H1 (cell line): ENCODE results near the gene UMODL1. TPM values are rescaled to one million over a fixed set of nuclear protein-coding genes. Genes with fewer than 3 reads are reported as not detected.

ENCODE experiments used
- CTCF ChIA-PET: fragments of 300-600 bp; sonication (Branson Sonifier 250); formaldehyde crosslinking; loops from one replicate; lab custom pipeline; 2021; ENCODE audit not compliant: partially characterized antibody; lab: Charles Lee
- POLR2A ChIA-PET: fragments of 300-600 bp; sonication (Branson Sonifier 250); formaldehyde crosslinking; loops from one replicate; lab custom pipeline; 2021; ENCODE audit warnings: inconsistent platforms; ENCODE audit not compliant: partially characterized antibody; lab: Charles Lee
- DNase-seq, 2 experiments: peaks; one replicate each; pipeline versions ENCODE4 v3.0.0 to v3.0.0-alpha.2; 2010 to 2022; ENCODE audit warnings: low spot score in 2 of 2, low read depth in 1 of 2, mixed read lengths in 1 of 2
- FAIRE-seq: peaks from 2 replicates; lab custom pipeline; 2011; peaks lifted over from hg19 to GRCh38; lab: Jason Lieb, UNC
- H2AFZ ChIP-seq: 2 replicates; pipeline ENCODE4 v1.8.1; 2012; ENCODE audit warnings: low read length, inconsistent platforms
- H2AK5ac ChIP-seq: 2 replicates; pipeline ENCODE4 v1.6.1; 2013; ENCODE audit warnings: low read depth, low read length
- H2BK120ac ChIP-seq: replicated peaks from 2 replicates; pipeline ENCODE3; 2013; ENCODE audit warnings: low read depth, low read length, inconsistent platforms
- H2BK12ac ChIP-seq: 2 replicates; pipeline ENCODE4 v1.6.1; 2013; ENCODE audit warnings: low read depth, low read length
- H2BK15ac ChIP-seq: 2 replicates; pipeline ENCODE4 v1.6.1; 2013; ENCODE audit warnings: low read length
- H2BK20ac ChIP-seq: 2 replicates; pipeline ENCODE4 v1.6.1; 2013; ENCODE audit warnings: low read length
- H2BK5ac ChIP-seq: 2 replicates; pipeline ENCODE4 v1.6.1; 2013; ENCODE audit warnings: low read depth, low read length
- H3K14ac ChIP-seq: 2 replicates; pipeline ENCODE4 v1.6.1; 2013; ENCODE audit warnings: inconsistent platforms; ENCODE audit not compliant: insufficient read length
- H3K18ac ChIP-seq: 2 replicates; pipeline ENCODE4 v1.6.1; 2013; ENCODE audit warnings: low read length; ENCODE audit errors: extremely low read depth
- H3K23ac ChIP-seq: 2 replicates; pipeline ENCODE4 v1.6.1; 2013; ENCODE audit warnings: inconsistent platforms; ENCODE audit not compliant: insufficient read length
- H3K23me2 ChIP-seq: 2 replicates; pipeline ENCODE4 v1.6.1; 2013; ENCODE audit warnings: low read depth, low read length
- H3K27ac ChIP-seq: 2 replicates; pipeline ENCODE4 v1.6.1; 2011; ENCODE audit warnings: low read depth, low read length, inconsistent platforms
- H3K27me3 ChIP-seq, 4 experiments: replicated peaks in 1 of 4; 1 replicate in 1 of 4; 2 replicates in 3 of 4; pipeline versions ENCODE4 v1.6.1 to v1.8.1; 2011 to 2013; ENCODE audit warnings: low read length in 3 of 4, mild to moderate bottlenecking in 3 of 4, inconsistent platforms in 2 of 4, mixed read lengths in 2 of 4, moderate library complexity in 1 of 4; ENCODE audit not compliant: control insufficient read depth in 3 of 4, insufficient read depth in 3 of 4; ENCODE audit errors: extremely low read depth in 1 of 4
- H3K36me3 ChIP-seq, 4 experiments: 2 replicates each; pipeline versions ENCODE4 v1.6.1 to v1.8.1; 2011 to 2013; ENCODE audit warnings: mild to moderate bottlenecking in 4 of 4, low read length in 3 of 4, moderate library complexity in 2 of 4, control low read depth in 1 of 4, inconsistent platforms in 1 of 4; ENCODE audit not compliant: insufficient read depth in 4 of 4, control insufficient read depth in 2 of 4
- H3K4ac ChIP-seq: replicated peaks from 2 replicates; pipeline ENCODE3; 2013; ENCODE audit warnings: low read length, low read depth, mixed read lengths, inconsistent platforms; ENCODE audit not compliant: insufficient read length
- H3K4me1 ChIP-seq, 4 experiments: replicated peaks in 1 of 4; 1 replicate in 1 of 4; 2 replicates in 3 of 4; pipeline versions ENCODE4 v1.6.1 to v1.8.1; 2011 to 2013; ENCODE audit warnings: low read length in 3 of 4, inconsistent platforms in 2 of 4, mixed read lengths in 1 of 4; ENCODE audit not compliant: insufficient read depth in 4 of 4, control insufficient read depth in 3 of 4
- H3K4me2 ChIP-seq, 2 experiments: 2 replicates each; pipeline versions ENCODE4 v1.6.1 to v1.8.1; 2011 to 2013; ENCODE audit warnings: low read depth in 2 of 2, low read length in 2 of 2, control low read depth in 1 of 2, inconsistent platforms in 1 of 2, mild to moderate bottlenecking in 1 of 2; ENCODE audit not compliant: insufficient read depth in 1 of 2
- H3K4me3 ChIP-seq, 4 experiments: fragments of 200-600, 300-600 bp in 1 of 4; sonication (generic), shearing (Covaris generic), sonication (Bioruptor Twin) in 1 of 4; 2 replicates each; pipeline versions ENCODE4 v1.5.1 to v1.8.1; 2011 to 2016; ENCODE audit warnings: low read length in 4 of 4, low read depth in 3 of 4, control low read depth in 2 of 4, inconsistent platforms in 2 of 4, mild to moderate bottlenecking in 2 of 4, mixed read lengths in 1 of 4, moderate library complexity in 1 of 4; ENCODE audit not compliant: insufficient read depth in 2 of 4; ENCODE audit errors: extremely low read depth in 1 of 4
- H3K56ac ChIP-seq: replicated peaks from 2 replicates; pipeline ENCODE3; 2013; ENCODE audit warnings: low read depth, mild to moderate bottlenecking, mixed read lengths, low read length, inconsistent platforms; ENCODE audit not compliant: insufficient read length
- H3K79me1 ChIP-seq: 2 replicates; pipeline ENCODE4 v1.6.1; 2013; ENCODE audit warnings: low read depth, low read length, control low read depth
- H3K79me2 ChIP-seq, 2 experiments: 2 replicates each; pipeline versions ENCODE4 v1.6.1 to v1.8.1; 2012 to 2013; ENCODE audit warnings: low read length in 2 of 2, mild to moderate bottlenecking in 2 of 2, inconsistent platforms in 1 of 2; ENCODE audit not compliant: insufficient read depth in 2 of 2, control insufficient read depth in 1 of 2
- H3K9ac ChIP-seq, 4 experiments: replicated peaks in 1 of 4; 1 replicate in 1 of 4; 2 replicates in 3 of 4; pipeline versions ENCODE4 v1.6.1 to v1.8.1; 2011 to 2013; ENCODE audit warnings: low read depth in 3 of 4, low read length in 3 of 4, control low read depth in 2 of 4, mild to moderate bottlenecking in 2 of 4, moderate library complexity in 2 of 4, inconsistent platforms in 1 of 4; ENCODE audit errors: extremely low read depth in 1 of 4
- H3K9me3 ChIP-seq, 2 experiments: 2 replicates each; pipeline versions ENCODE4 v1.6.1 to v1.8.1; 2012 to 2013; ENCODE audit warnings: mild to moderate bottlenecking in 2 of 2, moderate library complexity in 2 of 2, control low read depth in 1 of 2, inconsistent platforms in 1 of 2, low read depth in 1 of 2, low read length in 1 of 2, mixed read lengths in 1 of 2; ENCODE audit not compliant: insufficient read depth in 2 of 2
- H4K20me1 ChIP-seq, 2 experiments: replicated peaks in 1 of 2; 2 replicates each; pipeline versions ENCODE3 to v1.8.1; 2011 to 2013; ENCODE audit warnings: inconsistent platforms in 2 of 2, low read length in 2 of 2, mild to moderate bottlenecking in 1 of 2; ENCODE audit not compliant: insufficient read depth in 2 of 2, control insufficient read depth in 1 of 2
- H4K5ac ChIP-seq: 2 replicates; pipeline ENCODE4 v1.6.1; 2013; ENCODE audit warnings: low read length, low read depth, mixed read lengths, inconsistent platforms; ENCODE audit not compliant: insufficient read length
- H4K8ac ChIP-seq: 2 replicates; pipeline ENCODE4 v1.8.0; 2013; ENCODE audit warnings: mild to moderate bottlenecking, moderate library complexity, low read length, inconsistent platforms; ENCODE audit not compliant: insufficient read depth; ENCODE audit errors: extremely low read depth
- H4K91ac ChIP-seq: replicated peaks from 2 replicates; pipeline ENCODE3; 2013; ENCODE audit warnings: low read length, mixed read lengths, inconsistent platforms; ENCODE audit not compliant: insufficient read length
- BCL11A ChIP-seq, 2 experiments: IDR thresholded peaks; one replicate each; pipeline ENCODE4 v1.6.1; 2011; ENCODE audit warnings: low read depth in 2 of 2, low read length in 2 of 2, mild to moderate bottlenecking in 2 of 2
- BRCA1 ChIP-seq: IDR thresholded peaks from 2 replicates; pipeline ENCODE4 v1.6.1; 2012; ENCODE audit warnings: low read depth, low read length, improper control_type of control experiment
- CBX5 ChIP-seq: fragments of 300-800, 300-1000 bp; sonication (generic); IDR thresholded peaks from 2 replicates; pipeline ENCODE4 v1.7.1; 2016; ENCODE audit warnings: antibody characterized with exemption, low read length, low read depth
- CHD2 ChIP-seq: IDR thresholded peaks from 2 replicates; pipeline ENCODE4 v1.6.1; 2012; ENCODE audit warnings: low read length, improper control_type of control experiment
- CTBP2 ChIP-seq: IDR thresholded peaks from 2 replicates; pipeline ENCODE4 v1.7.0; 2011; ENCODE audit warnings: borderline replicate concordance, mild to moderate bottlenecking, moderate library complexity, mixed read lengths, low read length; ENCODE audit not compliant: insufficient read depth, insufficient read length
- EZH2 ChIP-seq: fragments of 200-600 bp; sonication (generic); IDR thresholded peaks from 2 replicates; pipeline ENCODE4 v1.7.1; 2012; ENCODE audit warnings: low read depth, mild to moderate bottlenecking, moderate library complexity, low read length, inconsistent platforms; ENCODE audit not compliant: severe bottlenecking
- SP4 ChIP-seq: IDR thresholded peaks from 2 replicates; pipeline ENCODE4 v1.6.1; 2012; ENCODE audit warnings: low read length, inconsistent platforms
- TAF1 ChIP-seq: IDR thresholded peaks from 2 replicates; pipeline ENCODE4 v1.6.1; 2011; ENCODE audit warnings: mild to moderate bottlenecking, low read depth, low read length
- TAF7 ChIP-seq: optimal IDR thresholded peaks from 2 replicates; pipeline ENCODE3; 2011; ENCODE audit warnings: low read depth, mild to moderate bottlenecking, inconsistent platforms, low read length, moderate library complexity, borderline replicate concordance
- WGBS, 2 experiments: shearing (Covaris generic) in 1 of 2; methylation state at CpG; one replicate each; pipeline versions ENCODE4 v1.1.6 to v1.1.7; 2013 to 2015; ENCODE audit warnings: low lambda C conversion rate in 2 of 2, mixed read lengths in 2 of 2, inconsistent platforms in 1 of 2, low coverage in 1 of 2, missing lambda C conversion rate in 1 of 2; ENCODE audit not compliant: insufficient replicate concordance in 2 of 2, insufficient coverage in 1 of 2, insufficient read length in 1 of 2; ENCODE audit errors: extremely low coverage in 1 of 2, missing lambda C conversion rate in 1 of 2; 5-methylcytosine and 5-hydroxymethylcytosine counted together
- polyA plus RNA-seq, 7 experiments: library from polyadenylated mRNA; depleted of rRNA in 3 of 7; stranded (reverse) in 5 of 7; unstranded in 2 of 7; fragments of >200 nt in 5 of 7; fragments of 200-250 nt in 2 of 7; gene quantifications; 1 replicate in 5 of 7; 2 replicates in 1 of 7; 4 replicates in 1 of 7; pipeline versions ENCODE4 v1.2.1 to v1.2.3, GENCODE V29; 2011 to 2013; ENCODE audit warnings: missing spikeins in 2 of 7, mixed read lengths in 2 of 7
- total RNA-seq: library from RNA; stranded (reverse); fragmentation: NEBNext Ultra II Directional; extraction: Animal tissue kit (Norgen Biotek cat#: 25700); gene quantifications from 2 replicates; pipeline ENCODE4 v1.2.1, GENCODE V29; 2021
- TF ChIP-seq, protein P1 (sequence below): IDR thresholded peaks from 2 replicates; pipeline ENCODE4 v1.6.1; 2011; ENCODE audit warnings: low read depth, mild to moderate bottlenecking, low read length; ENCODE audit not compliant: insufficient read depth
- TF ChIP-seq, protein P2 (sequence below), 3 experiments: IDR thresholded peaks; 1 replicate in 2 of 3; 2 replicates in 1 of 3; pipeline versions ENCODE4 v1.5.1 to v1.6.1; 2011; ENCODE audit warnings: low read length in 3 of 3, mild to moderate bottlenecking in 3 of 3, inconsistent platforms in 2 of 3, low read depth in 1 of 3, moderate library complexity in 1 of 3; ENCODE audit not compliant: insufficient read depth in 1 of 3; ENCODE audit errors: control extremely low read depth in 1 of 3

Gene UMODL1
- total and polyA plus RNA-seq, 2 of the 8 experiments (the other 6 are each of a cell fraction or from before 2014, with no cell fraction given), result not detected

DNA sequence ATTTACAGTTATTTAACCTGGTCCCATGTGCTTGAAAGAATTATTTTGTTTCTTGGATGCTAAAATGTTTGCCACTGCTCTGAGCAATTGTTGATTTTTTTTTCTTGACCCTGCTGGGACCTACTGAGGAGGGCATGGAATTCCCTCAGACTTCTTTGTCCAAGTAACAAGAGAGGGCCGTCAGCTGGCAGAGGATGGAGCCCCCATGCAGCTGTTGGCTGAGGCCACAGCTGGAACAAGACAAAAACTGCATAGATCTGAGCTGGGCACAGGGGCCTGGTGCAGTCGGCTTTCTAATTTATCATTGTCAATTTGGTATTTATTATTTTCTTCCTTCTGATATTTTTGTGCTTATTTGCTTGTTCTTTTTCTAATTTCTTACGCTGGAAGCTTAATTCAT, 108.2 kb downstream of the UMODL1 start:
- no peak overlapping the region for H4K8ac ChIP-seq
- H4K5ac ChIP-seq, result no peak overlapping the region
- H3K14ac ChIP-seq, result no peak overlapping the region
- H3K4me2 ChIP-seq, result no peak overlapping the region
- H3K4me3 ChIP-seq, result no peak overlapping the region
- H3K36me3 ChIP-seq, result no peaks in the 10 kb centered on the region; a peak in 1 of 8 replicates
- no peaks in the 10 kb centered on the region for H3K79me1 ChIP-seq
- no peak overlapping the region for H2BK120ac ChIP-seq
- no peak overlapping the region for H2BK12ac ChIP-seq
- H3K9ac ChIP-seq, result no peak overlapping the region
- H2AK5ac ChIP-seq, result no peak overlapping the region
- no peak overlapping the region for H3K4ac ChIP-seq
- no peaks in the 10 kb centered on the region for H3K79me2 ChIP-seq
- no peak overlapping the region for H2BK5ac ChIP-seq
- no peaks in the 10 kb centered on the region for H3K4me1 ChIP-seq
- no peaks in the 10 kb centered on the region for H3K27me3 ChIP-seq
- no peak overlapping the region for H2AFZ ChIP-seq
- WGBS, 2 experiments, result 77% methylated on average over 3 of the region's 3 CpGs; no CpG with 5 or more reads in 1 of the 2 experiments
- DNase-seq (no peak), FAIRE-seq (no peak)
- H3K56ac ChIP-seq, result no peak overlapping the region
- POLR2A ChIA-PET, result no interaction called here
- peaks cover 0 to 10% of the 10 kb centered on the region in 2 experiments for H4K20me1 ChIP-seq
- no peak overlapping the region for H4K91ac ChIP-seq
- no peak overlapping the region for H3K27ac ChIP-seq
- CTCF ChIA-PET, result interaction anchor here (0.6 kb wide), 1 partner anchor 385 kb away, joined by 3 read pairs; no protein-coding TSS in a partner anchor
- H2BK15ac ChIP-seq, result no peak overlapping the region
- no peak overlapping the region for H2BK20ac ChIP-seq
- no peaks in the 10 kb centered on the region for H3K9me3 ChIP-seq
- H3K23me2 ChIP-seq, result peaks cover 11% of the 10 kb centered on the region; the same call in 1 of the 2 replicates
- TF ChIP-seq CTBP2 (no peak), EZH2 (no peak), TAF7 (no peak), TAF1 (no peak), SP4 (no peak), BCL11A (IDR thresholded peaks at IDR 0.05; ENCODE audit: low read depth in 2 of 2, low read length in 2 of 2) (no peak), CHD2 (no peak), CBX5 (no peak), BRCA1 (no peak)
- TF ChIP-seq, protein P1, sequence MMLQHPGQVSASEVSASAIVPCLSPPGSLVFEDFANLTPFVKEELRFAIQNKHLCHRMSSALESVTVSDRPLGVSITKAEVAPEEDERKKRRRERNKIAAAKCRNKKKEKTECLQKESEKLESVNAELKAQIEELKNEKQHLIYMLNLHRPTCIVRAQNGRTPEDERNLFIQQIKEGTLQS, result no peak
- TF ChIP-seq, protein P2, sequence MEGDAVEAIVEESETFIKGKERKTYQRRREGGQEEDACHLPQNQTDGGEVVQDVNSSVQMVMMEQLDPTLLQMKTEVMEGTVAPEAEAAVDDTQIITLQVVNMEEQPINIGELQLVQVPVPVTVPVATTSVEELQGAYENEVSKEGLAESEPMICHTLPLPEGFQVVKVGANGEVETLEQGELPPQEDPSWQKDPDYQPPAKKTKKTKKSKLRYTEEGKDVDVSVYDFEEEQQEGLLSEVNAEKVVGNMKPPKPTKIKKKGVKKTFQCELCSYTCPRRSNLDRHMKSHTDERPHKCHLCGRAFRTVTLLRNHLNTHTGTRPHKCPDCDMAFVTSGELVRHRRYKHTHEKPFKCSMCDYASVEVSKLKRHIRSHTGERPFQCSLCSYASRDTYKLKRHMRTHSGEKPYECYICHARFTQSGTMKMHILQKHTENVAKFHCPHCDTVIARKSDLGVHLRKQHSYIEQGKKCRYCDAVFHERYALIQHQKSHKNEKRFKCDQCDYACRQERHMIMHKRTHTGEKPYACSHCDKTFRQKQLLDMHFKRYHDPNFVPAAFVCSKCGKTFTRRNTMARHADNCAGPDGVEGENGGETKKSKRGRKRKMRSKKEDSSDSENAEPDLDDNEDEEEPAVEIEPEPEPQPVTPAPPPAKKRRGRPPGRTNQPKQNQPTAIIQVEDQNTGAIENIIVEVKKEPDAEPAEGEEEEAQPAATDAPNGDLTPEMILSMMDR (IDR thresholded peaks at IDR 0.05; ENCODE audit: control extremely low read depth in 1 of 3, insufficient read depth in 1 of 3, low read depth in 1 of 3, low read length in 3 of 3), result no peak
- TF ChIP-seq, all 59 proteins: peak for 0
- Histone ChIP-seq H3K18ac (no peak overlapping the region), H3K23ac (no peak overlapping the region)
